SK-N-SH (cell line): ENCODE measurements around the gene FAT2. TPM values are rescaled to one million over a fixed set of nuclear protein-coding genes. Genes with fewer than 3 reads are reported as not detected.

ENCODE experiments used
- CTCF ChIA-PET: fragments of 300-600, 350-600 bp; formaldehyde crosslinking; extraction: SDS; loops from one replicate; lab custom pipeline; 2021; lab: Yijun Ruan, JAX
- POLR2A ChIA-PET: fragments of 350-600 bp; sonication (Branson Sonifier 250); formaldehyde crosslinking; extraction: SDS; loops from one replicate; lab custom pipeline; 2020; ENCODE audit warnings: antibody characterized with exemption, inconsistent platforms; lab: Yijun Ruan, JAX
- DNase-seq: peaks from one replicate; pipeline ENCODE4 v3.0.0; 2012
- H2AFZ ChIP-seq: fragments of 200-600 bp; sonication (generic); 2 replicates; pipeline ENCODE4 v1.8.1; 2016; ENCODE audit warnings: antibody characterized with exemption, mild to moderate bottlenecking, low read depth
- H3F3A ChIP-seq: fragments of 200-600 bp; sonication (generic); replicated peaks from 2 replicates; pipeline ENCODE3; 2016; ENCODE audit warnings: antibody characterized with exemption, mild to moderate bottlenecking; ENCODE audit not compliant: insufficient read depth
- H3K27ac ChIP-seq, 2 experiments: fragments of 200-500 bp in 1 of 2; fragments of 200-600 bp in 1 of 2; sonication (Bioruptor generic) in 1 of 2; sonication (generic), shearing (Covaris generic) in 1 of 2; 2 replicates each; pipeline versions ENCODE4 v1.5.1 to v1.6.1; 2014 to 2016; ENCODE audit warnings: low read depth in 2 of 2, inconsistent platforms in 1 of 2, low read length in 1 of 2, mild to moderate bottlenecking in 1 of 2, mixed read lengths in 1 of 2
- H3K27me3 ChIP-seq: fragments of 200-600 bp; sonication (generic), shearing (Covaris generic); 2 replicates; pipeline ENCODE4 v1.6.1; 2016; ENCODE audit warnings: mixed run types; ENCODE audit not compliant: insufficient read depth
- H3K36me3 ChIP-seq, 2 experiments: fragments of 200-500 bp in 1 of 2; fragments of 200-600 bp in 1 of 2; sonication (Bioruptor generic) in 1 of 2; sonication (generic) in 1 of 2; replicated peaks in 1 of 2; 2 replicates each; pipeline versions ENCODE3 to v1.5.1; 2014 to 2016; ENCODE audit warnings: low read length in 1 of 2, mild to moderate bottlenecking in 1 of 2; ENCODE audit not compliant: insufficient read depth in 2 of 2, control insufficient read depth in 1 of 2
- H3K4me1 ChIP-seq, 2 experiments: fragments of 200-500 bp in 1 of 2; fragments of 200-600 bp in 1 of 2; sonication (Bioruptor generic) in 1 of 2; sonication (generic), shearing (Covaris generic) in 1 of 2; 2 replicates each; pipeline versions ENCODE4 v1.5.1 to v1.6.1; 2014 to 2016; ENCODE audit warnings: low read depth in 1 of 2, low read length in 1 of 2, mixed run types in 1 of 2; ENCODE audit not compliant: insufficient read depth in 2 of 2, control insufficient read depth in 1 of 2
- H3K4me2 ChIP-seq: fragments of 200-600 bp; sonication (generic), shearing (Covaris generic); 2 replicates; pipeline ENCODE4 v1.6.1; 2017; ENCODE audit warnings: mixed run types
- H3K4me3 ChIP-seq, 2 experiments: fragments of 200-500 bp in 1 of 2; fragments of 200-600 bp in 1 of 2; sonication (Bioruptor generic) in 1 of 2; sonication (generic), shearing (Covaris generic) in 1 of 2; 2 replicates each; pipeline versions ENCODE4 v1.5.1 to v1.8.1; 2014 to 2016; ENCODE audit warnings: low read depth in 2 of 2, inconsistent platforms in 1 of 2, low read length in 1 of 2, mild to moderate bottlenecking in 1 of 2, mixed read lengths in 1 of 2, moderate library complexity in 1 of 2
- H3K79me2 ChIP-seq: fragments of 200-600 bp; sonication (generic); 2 replicates; pipeline ENCODE4 v1.8.1; 2017; ENCODE audit warnings: mild to moderate bottlenecking; ENCODE audit not compliant: insufficient read depth
- H3K9ac ChIP-seq: fragments of 200-600 bp; sonication (generic); 2 replicates; pipeline ENCODE4 v1.6.1; 2017; ENCODE audit warnings: mixed run types
- H3K9me2 ChIP-seq: fragments of 200-600 bp; sonication (generic); 2 replicates; pipeline ENCODE4 v1.6.1; 2017; ENCODE audit warnings: mixed run types
- H3K9me3 ChIP-seq: fragments of 200-600 bp; sonication (generic); 2 replicates; pipeline ENCODE4 v1.6.1; 2017; ENCODE audit warnings: mixed run types, mild to moderate bottlenecking, moderate library complexity
- H4K20me1 ChIP-seq: fragments of 200-600 bp; sonication (generic); 2 replicates; pipeline ENCODE4 v1.6.1; 2017; ENCODE audit warnings: mild to moderate bottlenecking, mixed run types; ENCODE audit not compliant: insufficient read depth
- GABPA ChIP-seq: IDR thresholded peaks from 2 replicates; pipeline ENCODE4 v1.4.0; 2012; ENCODE audit warnings: low read depth, mild to moderate bottlenecking
- GATA2 ChIP-seq: sonication (generic); formaldehyde crosslinking; IDR thresholded peaks from 2 replicates; pipeline ENCODE4 v1.5.0; 2020; ENCODE audit warnings: mild to moderate bottlenecking, missing genetic modification reagents
- JUND ChIP-seq: IDR thresholded peaks from 2 replicates; pipeline ENCODE4 v1.4.0; 2012
- MEF2A ChIP-seq: IDR thresholded peaks from 2 replicates; pipeline ENCODE4 v1.4.0; 2012; ENCODE audit warnings: low read depth, borderline replicate concordance
- MXI1 ChIP-seq: IDR thresholded peaks from 2 replicates; pipeline ENCODE4 v1.6.1; 2012; ENCODE audit warnings: mild to moderate bottlenecking, low read depth, low read length, improper control_type of control experiment
- NRF1 ChIP-seq: IDR thresholded peaks from 2 replicates; pipeline ENCODE4 v1.6.1; 2012; ENCODE audit warnings: low read depth, mild to moderate bottlenecking, low read length
- RXRA ChIP-seq: IDR thresholded peaks from 2 replicates; pipeline ENCODE4 v1.4.0; 2012; ENCODE audit warnings: low read depth, mild to moderate bottlenecking, borderline replicate concordance
- TAF1 ChIP-seq: IDR thresholded peaks from 2 replicates; pipeline ENCODE4 v1.6.1; 2012; ENCODE audit warnings: low read depth, mild to moderate bottlenecking, low read length, moderate library complexity, borderline replicate concordance
- TCF12 ChIP-seq: IDR thresholded peaks from 2 replicates; pipeline ENCODE4 v1.4.0; 2012
- TEAD4 ChIP-seq: IDR thresholded peaks from 2 replicates; pipeline ENCODE4 v1.4.0; 2012; ENCODE audit warnings: mild to moderate bottlenecking, borderline replicate concordance; ENCODE audit not compliant: insufficient read depth
- WGBS: methylation state at CpG from one replicate; pipeline ENCODE4 v1.1.6; 2017; ENCODE audit warnings: low lambda C conversion rate; 5-methylcytosine and 5-hydroxymethylcytosine counted together
- polyA plus RNA-seq, 3 experiments: library from polyadenylated mRNA; depleted of rRNA; stranded (reverse); fragments of >200 nt; gene quantifications; 2 replicates each; pipeline ENCODE4 v1.2.3, GENCODE V29; 2012
- TF ChIP-seq, protein P1 (sequence below): IDR thresholded peaks from 2 replicates; pipeline ENCODE4 v1.4.0; 2012; ENCODE audit warnings: low read depth, borderline replicate concordance
- TF ChIP-seq, protein P2 (sequence below): fragments of 150-350 bp; IDR thresholded peaks from 2 replicates; pipeline ENCODE4 v1.6.1; 2016; ENCODE audit warnings: mild to moderate bottlenecking, low read depth, low read length
- TF ChIP-seq, protein P3 (sequence below): IDR thresholded peaks from 2 replicates; pipeline ENCODE4 v1.6.1; 2012; ENCODE audit warnings: mild to moderate bottlenecking, low read depth, low read length, moderate library complexity

Gene FAT2
- polyA plus RNA-seq, 1 of the 3 experiments (the other 2 are of a cell fraction) = not detected

DNA sequence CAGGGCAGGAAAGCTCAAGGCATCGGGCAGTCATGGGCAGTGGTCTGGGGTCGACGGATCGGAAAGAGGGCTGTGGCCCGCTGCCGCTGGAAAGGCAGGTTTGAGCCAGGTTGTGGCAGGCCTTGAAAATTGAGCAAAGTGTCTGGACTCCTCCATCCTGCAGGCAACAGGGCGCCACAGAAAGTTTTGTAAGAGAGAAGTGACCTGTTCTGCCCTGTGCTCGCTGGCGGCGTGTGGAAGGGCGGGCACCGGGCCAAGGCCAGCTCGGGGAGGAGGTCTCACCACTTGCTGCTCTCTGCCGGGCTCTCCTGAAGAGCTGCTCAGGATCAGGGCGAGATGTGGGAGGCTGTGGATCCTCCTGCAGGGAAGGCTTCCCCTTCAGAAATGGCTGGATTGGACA is 41.4 kb upstream of the FAT2 start:
- H3K27me3 ChIP-seq = peaks cover 19% of the 10 kb centered on the region; the same call in 1 of the 2 replicates

DNA sequence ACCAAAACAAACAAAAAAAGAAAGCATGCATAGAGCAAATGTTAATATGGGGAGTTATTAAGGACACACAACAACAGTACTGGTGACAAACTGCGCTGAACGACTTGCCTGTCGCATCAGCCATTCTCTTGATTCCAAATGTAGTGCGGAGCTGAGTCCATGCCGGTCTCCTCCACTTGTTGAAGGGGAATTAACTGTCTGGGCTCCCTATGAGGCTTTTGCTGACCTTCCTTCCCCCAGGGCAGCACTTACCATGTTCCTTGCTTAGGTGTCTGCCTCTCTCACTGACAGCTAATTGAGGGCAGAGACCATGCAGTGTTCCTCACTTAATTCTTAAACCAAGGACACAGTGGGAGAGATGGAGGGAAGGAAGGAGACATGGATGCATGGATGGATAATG is 40.8 kb upstream of the FAT2 start:
- Histone ChIP-seq H3K36me3 (no peaks in the 10 kb centered on the region), H3K27me3 (peaks cover 17% of the 10 kb centered on the region; the same call in 1 of the 2 replicates), H3K9me3 (no peaks in the 10 kb centered on the region), H3K4me1 (no peaks in the 10 kb centered on the region), H3K4me2 (no peak overlapping the region), H3K79me2 (no peaks in the 10 kb centered on the region), H4K20me1 (no peaks in the 10 kb centered on the region), H2AFZ (no peak overlapping the region), H3K4me3 (no peak overlapping the region), H3K9ac (no peak overlapping the region), H3F3A (no peaks in the 10 kb centered on the region), H3K27ac (no peak overlapping the region), H3K9me2 (no peaks in the 10 kb centered on the region)
- POLR2A ChIA-PET = no interaction called here
- DNase-seq = no peak
- WGBS = 80% methylated on average over 5 of the region's 5 CpGs
- TF ChIP-seq TEAD4 = no peak
- CTCF ChIA-PET = interaction anchor here (1.0 to 3.1 kb wide), 2 partner anchors 20 to 48 kb away, joined by 3 to 12 read pairs; no protein-coding TSS in a partner anchor

More for the DNA sequence above, 41.4 kb upstream of the FAT2 start:
- Histone ChIP-seq H4K20me1 (no peaks in the 10 kb centered on the region), H3K79me2 (no peaks in the 10 kb centered on the region), H3K9ac (no peak overlapping the region), H3K4me2 (no peak overlapping the region), H3K36me3 (no peaks in the 10 kb centered on the region), H2AFZ (no peak overlapping the region), H3K4me1 (no peaks in the 10 kb centered on the region), H3K9me2 (no peaks in the 10 kb centered on the region), H3K9me3 (no peaks in the 10 kb centered on the region), H3K4me3 (no peak overlapping the region), H3K27ac (no peak overlapping the region), H3F3A (no peaks in the 10 kb centered on the region)
- WGBS = 62% methylated on average over 15 of the region's 15 CpGs
- no peak for DNase-seq
- ChIA-PET POLR2A (no interaction called here), CTCF (interaction anchor here (1.0 to 3.1 kb wide), 3 partner anchors 20 to 48 kb away, joined by 3 to 12 read pairs (median 5); no protein-coding TSS in a partner anchor)
- TF ChIP-seq JUND (no peak), NRF1 (no peak), MEF2A (no peak), GABPA (no peak), TAF1 (no peak)
- TF ChIP-seq, protein P1, sequence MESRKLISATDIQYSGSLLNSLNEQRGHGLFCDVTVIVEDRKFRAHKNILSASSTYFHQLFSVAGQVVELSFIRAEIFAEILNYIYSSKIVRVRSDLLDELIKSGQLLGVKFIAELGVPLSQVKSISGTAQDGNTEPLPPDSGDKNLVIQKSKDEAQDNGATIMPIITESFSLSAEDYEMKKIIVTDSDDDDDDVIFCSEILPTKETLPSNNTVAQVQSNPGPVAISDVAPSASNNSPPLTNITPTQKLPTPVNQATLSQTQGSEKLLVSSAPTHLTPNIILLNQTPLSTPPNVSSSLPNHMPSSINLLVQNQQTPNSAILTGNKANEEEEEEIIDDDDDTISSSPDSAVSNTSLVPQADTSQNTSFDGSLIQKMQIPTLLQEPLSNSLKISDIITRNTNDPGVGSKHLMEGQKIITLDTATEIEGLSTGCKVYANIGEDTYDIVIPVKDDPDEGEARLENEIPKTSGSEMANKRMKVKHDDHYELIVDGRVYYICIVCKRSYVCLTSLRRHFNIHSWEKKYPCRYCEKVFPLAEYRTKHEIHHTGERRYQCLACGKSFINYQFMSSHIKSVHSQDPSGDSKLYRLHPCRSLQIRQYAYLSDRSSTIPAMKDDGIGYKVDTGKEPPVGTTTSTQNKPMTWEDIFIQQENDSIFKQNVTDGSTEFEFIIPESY = no peak

DNA sequence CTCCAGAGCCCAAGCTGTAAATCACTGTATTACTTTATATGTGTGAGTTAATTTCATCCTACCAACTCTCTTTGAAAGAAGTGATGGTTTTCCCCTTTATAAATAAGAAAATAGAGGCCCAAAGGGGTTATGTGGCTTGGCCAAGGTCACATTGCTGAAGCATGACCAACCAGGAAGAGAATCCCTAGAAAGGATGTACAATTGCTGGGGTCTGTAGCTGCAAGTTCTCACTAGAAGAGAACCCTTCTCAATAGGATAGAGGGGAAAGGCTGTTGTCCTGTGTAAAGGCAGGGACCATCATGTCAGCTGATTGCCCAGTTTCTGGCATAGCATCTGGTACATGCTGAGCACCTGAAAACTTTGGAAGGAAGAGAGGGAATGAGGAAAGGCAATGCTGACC is 39.0 kb upstream of the FAT2 start:
- no peak overlapping the region for H3K4me2 ChIP-seq
- no peak overlapping the region for H3K4me3 ChIP-seq
- H3F3A ChIP-seq = no peaks in the 10 kb centered on the region
- DNase-seq = no peak
- H3K9me3 ChIP-seq = no peaks in the 10 kb centered on the region
- no peaks in the 10 kb centered on the region for H3K79me2 ChIP-seq
- ChIA-PET POLR2A (no interaction called here), CTCF (interaction anchor here (0.6 to 0.9 kb wide), 2 partner anchors 22 to 59 kb away, joined by 3 read pairs; no protein-coding TSS in a partner anchor)
- no peaks in the 10 kb centered on the region for H3K9me2 ChIP-seq
- H3K27ac ChIP-seq = no peak overlapping the region
- no peaks in the 10 kb centered on the region for H3K4me1 ChIP-seq
- no peaks in the 10 kb centered on the region for H3K36me3 ChIP-seq
- H4K20me1 ChIP-seq = no peaks in the 10 kb centered on the region
- no peak overlapping the region for H3K9ac ChIP-seq
- peaks cover 3% of the 10 kb centered on the region; the same call in 1 of the 2 replicates for H3K27me3 ChIP-seq
- H2AFZ ChIP-seq = no peak overlapping the region
- TF ChIP-seq MXI1 (no peak), GATA2 (CRISPR knock-in tag) (no peak), TAF1 (no peak), TCF12 (no peak), RXRA (no peak)
- TF ChIP-seq, protein P2, sequence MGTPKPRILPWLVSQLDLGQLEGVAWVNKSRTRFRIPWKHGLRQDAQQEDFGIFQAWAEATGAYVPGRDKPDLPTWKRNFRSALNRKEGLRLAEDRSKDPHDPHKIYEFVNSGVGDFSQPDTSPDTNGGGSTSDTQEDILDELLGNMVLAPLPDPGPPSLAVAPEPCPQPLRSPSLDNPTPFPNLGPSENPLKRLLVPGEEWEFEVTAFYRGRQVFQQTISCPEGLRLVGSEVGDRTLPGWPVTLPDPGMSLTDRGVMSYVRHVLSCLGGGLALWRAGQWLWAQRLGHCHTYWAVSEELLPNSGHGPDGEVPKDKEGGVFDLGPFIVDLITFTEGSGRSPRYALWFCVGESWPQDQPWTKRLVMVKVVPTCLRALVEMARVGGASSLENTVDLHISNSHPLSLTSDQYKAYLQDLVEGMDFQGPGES = no peak
- TF ChIP-seq, protein P1 = no peak
- TF ChIP-seq, protein P3, sequence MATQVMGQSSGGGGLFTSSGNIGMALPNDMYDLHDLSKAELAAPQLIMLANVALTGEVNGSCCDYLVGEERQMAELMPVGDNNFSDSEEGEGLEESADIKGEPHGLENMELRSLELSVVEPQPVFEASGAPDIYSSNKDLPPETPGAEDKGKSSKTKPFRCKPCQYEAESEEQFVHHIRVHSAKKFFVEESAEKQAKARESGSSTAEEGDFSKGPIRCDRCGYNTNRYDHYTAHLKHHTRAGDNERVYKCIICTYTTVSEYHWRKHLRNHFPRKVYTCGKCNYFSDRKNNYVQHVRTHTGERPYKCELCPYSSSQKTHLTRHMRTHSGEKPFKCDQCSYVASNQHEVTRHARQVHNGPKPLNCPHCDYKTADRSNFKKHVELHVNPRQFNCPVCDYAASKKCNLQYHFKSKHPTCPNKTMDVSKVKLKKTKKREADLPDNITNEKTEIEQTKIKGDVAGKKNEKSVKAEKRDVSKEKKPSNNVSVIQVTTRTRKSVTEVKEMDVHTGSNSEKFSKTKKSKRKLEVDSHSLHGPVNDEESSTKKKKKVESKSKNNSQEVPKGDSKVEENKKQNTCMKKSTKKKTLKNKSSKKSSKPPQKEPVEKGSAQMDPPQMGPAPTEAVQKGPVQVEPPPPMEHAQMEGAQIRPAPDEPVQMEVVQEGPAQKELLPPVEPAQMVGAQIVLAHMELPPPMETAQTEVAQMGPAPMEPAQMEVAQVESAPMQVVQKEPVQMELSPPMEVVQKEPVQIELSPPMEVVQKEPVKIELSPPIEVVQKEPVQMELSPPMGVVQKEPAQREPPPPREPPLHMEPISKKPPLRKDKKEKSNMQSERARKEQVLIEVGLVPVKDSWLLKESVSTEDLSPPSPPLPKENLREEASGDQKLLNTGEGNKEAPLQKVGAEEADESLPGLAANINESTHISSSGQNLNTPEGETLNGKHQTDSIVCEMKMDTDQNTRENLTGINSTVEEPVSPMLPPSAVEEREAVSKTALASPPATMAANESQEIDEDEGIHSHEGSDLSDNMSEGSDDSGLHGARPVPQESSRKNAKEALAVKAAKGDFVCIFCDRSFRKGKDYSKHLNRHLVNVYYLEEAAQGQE = no peak
